Measurements from ENCODE around the gene NMRK1.

The NMRK1 gene

DNA sequence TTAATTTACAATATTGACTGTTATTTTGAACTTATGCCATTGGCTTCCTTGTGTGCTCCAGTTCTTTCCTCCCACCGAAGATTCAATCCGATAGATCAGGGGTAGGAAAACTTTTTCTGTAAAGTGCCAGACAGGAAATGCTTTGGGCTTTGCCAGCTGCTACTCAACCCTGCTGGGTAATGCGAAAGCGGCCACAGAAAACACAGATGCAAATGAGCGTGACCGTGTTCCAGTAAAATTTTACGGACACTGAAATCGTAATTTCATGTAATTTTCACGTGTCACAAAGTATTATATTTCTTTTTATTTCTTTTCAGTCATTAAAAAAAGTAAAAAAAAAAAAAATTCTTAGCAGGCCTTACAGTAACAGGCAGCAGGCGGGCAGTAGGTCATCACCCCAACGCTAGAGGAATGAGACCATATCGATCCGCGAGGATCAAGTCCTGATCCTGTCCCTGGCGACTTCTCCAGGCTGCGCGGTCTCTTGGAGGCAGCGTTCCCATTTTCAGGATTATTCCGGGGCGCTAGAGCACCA, 599 bp downstream of the NMRK1 start (continued):
- TF ChIP-seq PRDM6 (tag by site-specific recombination; IDR thresholded peaks at IDR 0.05), result 0 out of 2 replicates have a peak, but pooled peaks have one; percentile 18
- TF ChIP-seq ZNF23 (tag by site-specific recombination; IDR thresholded peaks at IDR 0.05; ENCODE audit: borderline replicate concordance), result no peak
- TF ChIP-seq ZNF514 (tag by site-specific recombination; IDR thresholded peaks at IDR 0.05), result no peak
- TF ChIP-seq ZNF175 (tag by site-specific recombination; IDR thresholded peaks at IDR 0.05), result no peak
- no peak for TF ChIP-seq ZNF830 (tag by site-specific recombination; IDR thresholded peaks at IDR 0.05; ENCODE audit: low read depth)
- TF ChIP-seq, protein P1, sequence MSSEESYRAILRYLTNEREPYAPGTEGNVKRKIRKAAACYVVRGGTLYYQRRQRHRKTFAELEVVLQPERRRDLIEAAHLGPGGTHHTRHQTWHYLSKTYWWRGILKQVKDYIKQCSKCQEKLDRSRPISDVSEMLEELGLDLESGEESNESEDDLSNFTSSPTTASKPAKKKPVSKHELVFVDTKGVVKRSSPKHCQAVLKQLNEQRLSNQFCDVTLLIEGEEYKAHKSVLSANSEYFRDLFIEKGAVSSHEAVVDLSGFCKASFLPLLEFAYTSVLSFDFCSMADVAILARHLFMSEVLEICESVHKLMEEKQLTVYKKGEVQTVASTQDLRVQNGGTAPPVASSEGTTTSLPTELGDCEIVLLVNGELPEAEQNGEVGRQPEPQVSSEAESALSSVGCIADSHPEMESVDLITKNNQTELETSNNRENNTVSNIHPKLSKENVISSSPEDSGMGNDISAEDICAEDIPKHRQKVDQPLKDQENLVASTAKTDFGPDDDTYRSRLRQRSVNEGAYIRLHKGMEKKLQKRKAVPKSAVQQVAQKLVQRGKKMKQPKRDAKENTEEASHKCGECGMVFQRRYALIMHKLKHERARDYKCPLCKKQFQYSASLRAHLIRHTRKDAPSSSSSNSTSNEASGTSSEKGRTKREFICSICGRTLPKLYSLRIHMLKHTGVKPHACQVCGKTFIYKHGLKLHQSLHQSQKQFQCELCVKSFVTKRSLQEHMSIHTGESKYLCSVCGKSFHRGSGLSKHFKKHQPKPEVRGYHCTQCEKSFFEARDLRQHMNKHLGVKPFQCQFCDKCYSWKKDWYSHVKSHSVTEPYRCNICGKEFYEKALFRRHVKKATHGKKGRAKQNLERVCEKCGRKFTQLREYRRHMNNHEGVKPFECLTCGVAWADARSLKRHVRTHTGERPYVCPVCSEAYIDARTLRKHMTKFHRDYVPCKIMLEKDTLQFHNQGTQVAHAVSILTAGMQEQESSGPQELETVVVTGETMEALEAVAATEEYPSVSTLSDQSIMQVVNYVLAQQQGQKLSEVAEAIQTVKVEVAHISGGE (tag by site-specific recombination; conservative IDR thresholded peaks at IDR 0.05; ENCODE audit: low read depth), result 0 out of 2 replicates have a peak, but pooled peaks have one; percentile 25
- TF ChIP-seq ZSCAN4 (tag by site-specific recombination; IDR thresholded peaks at IDR 0.05), result no peak
- TF ChIP-seq PATZ1 (tag by site-specific recombination; IDR thresholded peaks at IDR 0.05), result no peak
- TF ChIP-seq ZNF112 (tag by site-specific recombination; IDR thresholded peaks at IDR 0.05), result no peak

DNA sequence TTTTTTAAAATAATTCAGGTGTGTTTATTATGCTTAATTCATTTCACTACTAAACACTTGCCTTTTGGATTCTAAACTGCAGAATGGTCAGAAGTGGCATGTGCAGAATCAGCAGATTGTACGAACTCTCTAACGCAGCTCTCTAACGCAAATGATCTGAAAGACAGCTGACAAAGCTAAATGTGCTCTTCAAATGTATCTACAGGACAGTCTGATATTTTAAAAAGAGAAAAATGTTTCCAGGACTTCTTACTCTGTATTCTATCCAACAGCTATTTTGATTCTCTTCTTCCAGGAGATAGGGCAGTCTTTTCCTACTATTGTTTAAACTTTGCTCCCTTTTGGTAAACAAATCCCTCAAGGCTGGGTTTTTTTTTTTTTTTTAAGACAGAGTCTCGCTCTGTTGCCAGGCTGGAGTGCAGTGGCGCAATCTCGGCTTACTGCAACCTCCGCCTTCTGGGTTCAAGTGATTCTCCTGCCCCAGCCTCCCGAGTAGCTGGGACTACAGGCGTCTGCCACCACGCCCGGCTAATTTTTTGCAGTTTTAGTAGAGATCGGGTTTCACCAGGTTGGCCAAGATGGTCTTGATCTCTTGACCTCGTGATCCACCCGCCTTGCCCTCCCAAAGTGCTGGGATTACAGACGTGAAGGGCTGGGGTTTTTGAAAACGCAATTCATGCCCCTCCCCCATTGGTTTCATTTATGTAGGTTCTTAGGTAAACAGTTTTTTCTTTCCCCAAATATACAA, 1.2 kb downstream of the NMRK1 start:
- CTCF ChIA-PET, result interaction anchor here (0.6 to 3.3 kb wide), 5 partner anchors 60 to 314 kb away, joined by 3 to 16 read pairs (median 3); partner anchors contain the start of gene CARNMT1
- H3K4me3 ChIP-seq (ENCODE audit: low read depth, low read length), result peak overlapping the region; percentile 97
- POLR2A ChIA-PET, result interaction anchor here (0.7 to 2.3 kb wide), 4 partner anchors 58 to 802 kb away, joined by 3 to 24 read pairs (median 4); partner anchors contain the start of gene CARNMT1
- TF ChIP-seq ZNF610 (tag by site-specific recombination; IDR thresholded peaks at IDR 0.05; ENCODE audit: borderline replicate concordance), result no peak
- no peak for TF ChIP-seq ZNF561 (tag by site-specific recombination; IDR thresholded peaks at IDR 0.05; ENCODE audit: borderline replicate concordance)
- TF ChIP-seq ZNF266 (tag by site-specific recombination; IDR thresholded peaks at IDR 0.05; ENCODE audit: low read depth), result no peak
- TF ChIP-seq GLI2 (tag by site-specific recombination; IDR thresholded peaks at IDR 0.05; ENCODE audit: borderline replicate concordance, low read depth), result no peak
- TF ChIP-seq, protein P2, sequence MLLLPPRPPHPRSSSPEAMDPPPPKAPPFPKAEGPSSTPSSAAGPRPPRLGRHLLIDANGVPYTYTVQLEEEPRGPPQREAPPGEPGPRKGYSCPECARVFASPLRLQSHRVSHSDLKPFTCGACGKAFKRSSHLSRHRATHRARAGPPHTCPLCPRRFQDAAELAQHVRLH (tag by site-specific recombination; IDR thresholded peaks at IDR 0.05), result no peak
- 0 out of 2 replicates have a peak, but pooled peaks have one; percentile 55 for TF ChIP-seq TRIM28 (IDR thresholded peaks at IDR 0.05; ENCODE audit: borderline replicate concordance, low read length)
- no peak for TF ChIP-seq ZNF37A (tag by site-specific recombination; IDR thresholded peaks at IDR 0.05)
- TF ChIP-seq ZNF513 (tag by site-specific recombination; IDR thresholded peaks at IDR 0.05), result no peak
- no peak for TF ChIP-seq ZSCAN30 (tag by site-specific recombination; IDR thresholded peaks at IDR 0.05)
- TF ChIP-seq KLF1 (tag by site-specific recombination; IDR thresholded peaks at IDR 0.05), result 0 out of 2 replicates have a peak, but pooled peaks have one; percentile 24
- no peak for TF ChIP-seq ZNF366 (tag by site-specific recombination; conservative IDR thresholded peaks at IDR 0.05)
- no peak for TF ChIP-seq ZNF132 (tag by site-specific recombination; IDR thresholded peaks at IDR 0.05; ENCODE audit: borderline replicate concordance)
- TF ChIP-seq ZIC2 (tag by site-specific recombination; IDR thresholded peaks at IDR 0.05), result no peak
- peak; percentile 22 for TF ChIP-seq SETDB1 (IDR thresholded peaks at IDR 0.05; ENCODE audit: insufficient read length, low read length)

More for the DNA sequence above, 1.2 kb downstream of the NMRK1 start:
- H3K36me3 ChIP-seq (ENCODE audit: control insufficient read depth in 2 of 2, insufficient read depth in 1 of 2, low read length in 2 of 2), result peaks cover 0 to 5% of the 10 kb centered on the region in 2 experiments; a peak in 1 of 3 replicates
- H3K27ac ChIP-seq (ENCODE audit: extremely low read depth, low read depth, low read length), result no peak overlapping the region
- H3K9me3 ChIP-seq (ENCODE audit: control insufficient read depth, insufficient read depth, low read depth, low read length), result no peaks in the 10 kb centered on the region
- H3K4me1 ChIP-seq (ENCODE audit: control insufficient read depth, insufficient read depth, low read length), result 0 out of 2 replicates have a peak, but pooled peaks cover 7% of the 10 kb centered on the region

Measured in HEK293 (cell line).